ENCODE results near the gene TBCD.

- TF ChIP-seq CTCF (IDR thresholded peaks at IDR 0.05; ENCODE audit: insufficient read depth, low read length, poor library complexity, severe bottlenecking): no peak
- TF ChIP-seq EZH2phosphoT487 (conservative IDR thresholded peaks at IDR 0.05; ENCODE audit: low read length): no peak
Observed at GRCh38 chr17:82860606-82861392, 108.9 kb downstream of the TBCD start.
